ENCODE measurements around the gene HAGH.

HAGH gene

GRCh38 chr16:1772362-1772907 is 54.2 kb downstream of the HAGH start, which contains the start of gene EME2:
TSS of gene EME2 (plus strand) at chr16:1772810. CDS start at chr16:1773228, 418 bp downstream.
- DNase-seq: peak; percentile 63

- no peak for DNase-seq
Observed at GRCh38 chr16:1771864-1772361, 54.7 kb downstream of the HAGH start.

GRCh38 chr16:1771188-1771863 is 55.3 kb downstream of the HAGH start, which contains the start of gene NME3:
TSS of gene NME3 (minus strand) at chr16:1771543. CDS start at chr16:1771534, 9 bp downstream.
- peak; percentile 80 for DNase-seq

- peak; percentile 60 for DNase-seq
Observed at GRCh38 chr16:1770328-1771187, 56.1 kb downstream of the HAGH start.

- DNase-seq: no peak
Observed at GRCh38 chr16:1769402-1770300, 57.0 kb downstream of the HAGH start.

GRCh38 chr16:1768767-1769401 is 57.7 kb downstream of the HAGH start:
- DNase-seq: no peak

GRCh38 chr16:1768061-1768766 is 58.4 kb downstream of the HAGH start:
- no peak for DNase-seq

GRCh38 chr16:1767116-1767994 is 59.3 kb downstream of the HAGH start:
- DNase-seq: no peak

GRCh38 chr16:1766701-1767100 is 59.9 kb downstream of the HAGH start:
- no peak for DNase-seq

GRCh38 chr16:1766231-1766630 is 60.4 kb downstream of the HAGH start:
- no peak for DNase-seq

- no peak for DNase-seq
Observed at GRCh38 chr16:1765826-1766225, 60.8 kb downstream of the HAGH start.

GRCh38 chr16:1764971-1765370 is 61.7 kb downstream of the HAGH start:
- no peak for DNase-seq

GRCh38 chr16:1763521-1764511 is 62.8 kb downstream of the HAGH start:
- DNase-seq: no peak

- no peak for DNase-seq
Observed at GRCh38 chr16:1762879-1763520, 63.6 kb downstream of the HAGH start.

- no peak for DNase-seq
Observed at GRCh38 chr16:1762196-1762878, 64.3 kb downstream of the HAGH start.

- DNase-seq: no peak
Observed at GRCh38 chr16:1761751-1762150, 64.9 kb downstream of the HAGH start.

- no peak for DNase-seq
Observed at GRCh38 chr16:1760911-1761310, 65.7 kb downstream of the HAGH start.

GRCh38 chr16:1759511-1759910 is 67.1 kb downstream of the HAGH start:
- DNase-seq: no peak
